SK-N-SH (cell line): Measurements from ENCODE around the gene CYBA.

ENCODE experiments used
- EP300 ChIP-seq, 2 experiments: IDR thresholded peaks; 2 replicates each; pipeline versions ENCODE4 v1.4.0 to v1.6.1; 2012; ENCODE audit warnings: borderline replicate concordance in 1 of 2, low read depth in 1 of 2, low read length in 1 of 2
- EZH2phosphoT487 ChIP-seq: fragments of 200-600 bp; sonication (generic); IDR thresholded peaks from 2 replicates; pipeline ENCODE4 v1.6.1; 2017; ENCODE audit warnings: low read depth, mixed run types, mild to moderate bottlenecking, antibody characterized with exemption, moderate library complexity, borderline replicate concordance
- FOSL2 ChIP-seq: IDR thresholded peaks from 2 replicates; pipeline ENCODE4 v1.4.0; 2012; ENCODE audit warnings: low read depth, mild to moderate bottlenecking, moderate library complexity, borderline replicate concordance
- MXI1 ChIP-seq: IDR thresholded peaks from 2 replicates; pipeline ENCODE4 v1.6.1; 2012; ENCODE audit warnings: mild to moderate bottlenecking, low read depth, low read length, improper control_type of control experiment
- TF ChIP-seq, protein P1 (sequence below): fragments of 150-350 bp; IDR thresholded peaks from 2 replicates; pipeline ENCODE4 v1.6.1; 2017; ENCODE audit warnings: antibody characterized with exemption, low read length, low read depth, borderline replicate concordance
- TF ChIP-seq, protein P2 (sequence below): fragments of 200-600 bp; sonication (generic); IDR thresholded peaks from 2 replicates; pipeline ENCODE4 v1.6.1; 2017; ENCODE audit warnings: antibody characterized with exemption, mild to moderate bottlenecking, moderate library complexity
- TF ChIP-seq, protein P3 (sequence below): fragments of 150-350 bp; IDR thresholded peaks from 2 replicates; pipeline ENCODE4 v1.6.1; 2016; ENCODE audit warnings: mild to moderate bottlenecking, low read depth, low read length
- TF ChIP-seq, protein P4 (sequence below): IDR thresholded peaks from 2 replicates; pipeline ENCODE4 v1.4.0; 2012; ENCODE audit warnings: low read depth

DNA sequence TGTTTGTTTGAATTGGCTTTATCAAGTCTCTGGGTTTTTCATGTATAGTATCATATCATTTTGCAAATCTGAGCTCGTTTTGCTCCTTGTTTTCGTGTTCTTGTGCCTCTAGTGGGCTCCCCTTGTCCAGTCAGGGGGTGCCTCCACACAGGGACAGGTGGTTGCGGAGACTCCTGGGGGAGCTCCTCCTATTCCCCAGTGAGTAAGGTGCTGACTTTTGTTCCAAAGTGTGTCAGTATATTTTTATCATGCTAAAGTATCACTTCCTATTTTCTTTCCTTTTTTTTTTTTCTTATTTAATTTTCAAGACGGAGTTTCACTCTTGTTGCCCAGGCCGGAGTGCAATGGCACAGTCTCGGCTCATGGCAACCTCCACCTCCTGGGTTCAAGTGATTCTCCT is 42.8 kb downstream of the CYBA start:
- TF ChIP-seq, protein P1, sequence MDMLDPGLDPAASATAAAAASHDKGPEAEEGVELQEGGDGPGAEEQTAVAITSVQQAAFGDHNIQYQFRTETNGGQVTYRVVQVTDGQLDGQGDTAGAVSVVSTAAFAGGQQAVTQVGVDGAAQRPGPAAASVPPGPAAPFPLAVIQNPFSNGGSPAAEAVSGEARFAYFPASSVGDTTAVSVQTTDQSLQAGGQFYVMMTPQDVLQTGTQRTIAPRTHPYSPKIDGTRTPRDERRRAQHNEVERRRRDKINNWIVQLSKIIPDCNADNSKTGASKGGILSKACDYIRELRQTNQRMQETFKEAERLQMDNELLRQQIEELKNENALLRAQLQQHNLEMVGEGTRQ: no peak
- TF ChIP-seq, protein P2, sequence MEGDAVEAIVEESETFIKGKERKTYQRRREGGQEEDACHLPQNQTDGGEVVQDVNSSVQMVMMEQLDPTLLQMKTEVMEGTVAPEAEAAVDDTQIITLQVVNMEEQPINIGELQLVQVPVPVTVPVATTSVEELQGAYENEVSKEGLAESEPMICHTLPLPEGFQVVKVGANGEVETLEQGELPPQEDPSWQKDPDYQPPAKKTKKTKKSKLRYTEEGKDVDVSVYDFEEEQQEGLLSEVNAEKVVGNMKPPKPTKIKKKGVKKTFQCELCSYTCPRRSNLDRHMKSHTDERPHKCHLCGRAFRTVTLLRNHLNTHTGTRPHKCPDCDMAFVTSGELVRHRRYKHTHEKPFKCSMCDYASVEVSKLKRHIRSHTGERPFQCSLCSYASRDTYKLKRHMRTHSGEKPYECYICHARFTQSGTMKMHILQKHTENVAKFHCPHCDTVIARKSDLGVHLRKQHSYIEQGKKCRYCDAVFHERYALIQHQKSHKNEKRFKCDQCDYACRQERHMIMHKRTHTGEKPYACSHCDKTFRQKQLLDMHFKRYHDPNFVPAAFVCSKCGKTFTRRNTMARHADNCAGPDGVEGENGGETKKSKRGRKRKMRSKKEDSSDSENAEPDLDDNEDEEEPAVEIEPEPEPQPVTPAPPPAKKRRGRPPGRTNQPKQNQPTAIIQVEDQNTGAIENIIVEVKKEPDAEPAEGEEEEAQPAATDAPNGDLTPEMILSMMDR: no peak
- TF ChIP-seq, protein P3, sequence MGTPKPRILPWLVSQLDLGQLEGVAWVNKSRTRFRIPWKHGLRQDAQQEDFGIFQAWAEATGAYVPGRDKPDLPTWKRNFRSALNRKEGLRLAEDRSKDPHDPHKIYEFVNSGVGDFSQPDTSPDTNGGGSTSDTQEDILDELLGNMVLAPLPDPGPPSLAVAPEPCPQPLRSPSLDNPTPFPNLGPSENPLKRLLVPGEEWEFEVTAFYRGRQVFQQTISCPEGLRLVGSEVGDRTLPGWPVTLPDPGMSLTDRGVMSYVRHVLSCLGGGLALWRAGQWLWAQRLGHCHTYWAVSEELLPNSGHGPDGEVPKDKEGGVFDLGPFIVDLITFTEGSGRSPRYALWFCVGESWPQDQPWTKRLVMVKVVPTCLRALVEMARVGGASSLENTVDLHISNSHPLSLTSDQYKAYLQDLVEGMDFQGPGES: no peak
- TF ChIP-seq EP300 (IDR thresholded peaks at IDR 0.05; ENCODE audit: borderline replicate concordance in 1 of 2, low read depth in 1 of 2, low read length in 1 of 2) (no peak), FOSL2 (no peak), MXI1 (no peak), EZH2phosphoT487 (no peak)
- TF ChIP-seq, protein P4, sequence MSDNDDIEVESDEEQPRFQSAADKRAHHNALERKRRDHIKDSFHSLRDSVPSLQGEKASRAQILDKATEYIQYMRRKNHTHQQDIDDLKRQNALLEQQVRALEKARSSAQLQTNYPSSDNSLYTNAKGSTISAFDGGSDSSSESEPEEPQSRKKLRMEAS: no peak
